PC-3 (cell line): ENCODE measurements around the gene PRDM1. TPM values are rescaled to one million over a fixed set of nuclear protein-coding genes. Genes with fewer than 3 reads are reported as not detected.

Experiments
- ATAC-seq: fragments of 200-7000 bp; cut with Tn5 transposase; 2 replicates; pipeline ENCODE4 v1.9.1; 2020; ENCODE audit warnings: mild to moderate bottlenecking, moderate library complexity
- BruUV-seq: library from RNA; stranded (reverse); fragments of 400-500 nt; replicated peaks from 2 replicates; lab custom pipeline; 2021; lab: Mats Ljungman, UMichigan
- CTCF ChIA-PET: fragments of 300-600 bp; sonication (Branson Sonifier 250); formaldehyde crosslinking; loops from one replicate; lab custom pipeline; 2022; ENCODE audit warnings: antibody characterized with exemption; lab: Charles Lee
- POLR2A ChIA-PET: fragments of 300-600 bp; sonication (Branson Sonifier 250); formaldehyde crosslinking; loops from one replicate; lab custom pipeline; 2022; ENCODE audit warnings: antibody characterized with exemption; ENCODE audit not compliant: unreplicated experiment; lab: Charles Lee
- DNase-seq: peaks from one replicate; pipeline ENCODE4 v3.0.0-alpha.2; 2015
- H2AFZ ChIP-seq: fragments of 300-600 bp; sonication (generic); 2 replicates; pipeline ENCODE4 v1.6.0; 2016; ENCODE audit warnings: antibody characterized with exemption, low read length
- H3F3A ChIP-seq: fragments of 300-600 bp; sonication (generic); one replicate; pipeline ENCODE4 v1.6.0; 2017; ENCODE audit warnings: antibody characterized with exemption, low read length, control low read depth, mild to moderate bottlenecking; ENCODE audit not compliant: unreplicated experiment
- H3K27ac ChIP-seq: fragments of 300-600 bp; sonication (generic); 2 replicates; pipeline ENCODE4 v1.5.1; 2016; ENCODE audit warnings: mild to moderate bottlenecking, low read length
- H3K27me3 ChIP-seq: fragments of 300-600 bp; sonication (generic); 2 replicates; pipeline ENCODE4 v1.6.1; 2016; ENCODE audit warnings: low read length, mixed read lengths
- H3K36me3 ChIP-seq: fragments of 300-600 bp; sonication (generic); 2 replicates; pipeline ENCODE4 v1.6.1; 2016; ENCODE audit warnings: low read depth, mixed run types, low read length, mixed read lengths
- H3K4me1 ChIP-seq: fragments of 300-600 bp; sonication (generic); 2 replicates; pipeline ENCODE4 v1.5.1; 2016; ENCODE audit warnings: low read length; ENCODE audit not compliant: insufficient read depth
- H3K4me2 ChIP-seq: fragments of 300-600 bp; sonication (generic); 2 replicates; pipeline ENCODE4 v1.6.0; 2016; ENCODE audit warnings: low read length
- H3K4me3 ChIP-seq: fragments of 300-600 bp; sonication (generic); 2 replicates; pipeline ENCODE4 v1.5.1; 2016; ENCODE audit warnings: mild to moderate bottlenecking, low read length, mixed read lengths
- H3K79me2 ChIP-seq: fragments of 300-600 bp; sonication (generic); 2 replicates; pipeline ENCODE4 v1.6.1; 2017; ENCODE audit warnings: low read length, mixed read lengths
- H3K9ac ChIP-seq: fragments of 300-600 bp; sonication (generic); 2 replicates; pipeline ENCODE4 v1.6.0; 2016; ENCODE audit warnings: mild to moderate bottlenecking, low read length
- H3K9me2 ChIP-seq: fragments of 300-600 bp; sonication (generic); replicated peaks from 2 replicates; pipeline ENCODE4 v1.6.1; 2016; ENCODE audit warnings: mixed run types, low read length, mixed read lengths
- H3K9me3 ChIP-seq: fragments of 300-600 bp; sonication (generic); 2 replicates; pipeline ENCODE4 v1.6.1; 2016; ENCODE audit warnings: low read length, mixed read lengths
- H4K20me1 ChIP-seq: fragments of 300-600 bp; sonication (generic); 2 replicates; pipeline ENCODE4 v1.6.1; 2016; ENCODE audit warnings: low read length, mixed read lengths
- CTCF ChIP-seq: fragments of 300-600 bp; sonication (generic); conservative IDR thresholded peaks from 2 replicates; pipeline ENCODE4 v1.5.1; 2017; ENCODE audit warnings: antibody characterized with exemption, low read depth, mild to moderate bottlenecking, low read length
- EZH2 ChIP-seq: fragments of 300-600 bp; sonication (generic); IDR thresholded peaks from one replicate; pipeline ENCODE4 v1.6.1; 2017; ENCODE audit warnings: antibody characterized with exemption, mild to moderate bottlenecking, low read length; ENCODE audit not compliant: unreplicated experiment
- EZH2phosphoT487 ChIP-seq: fragments of 300-600 bp; sonication (generic); IDR thresholded peaks from 2 replicates; pipeline ENCODE4 v1.6.1; 2018; ENCODE audit warnings: mild to moderate bottlenecking, antibody characterized with exemption, low read length, borderline replicate concordance
- intact Hi-C: fragments of 100-400 bp; cut with micrococcal nuclease; formaldehyde crosslinking; loops from 2 replicates; pipeline ENCODE4 v1.9.0; 2023
- total RNA-seq: library from RNA; depleted of rRNA; stranded (reverse); fragments of >200 nt; gene quantifications from 2 replicates; pipeline ENCODE4 v1.2.3, GENCODE V29; 2014

PRDM1 gene
- total RNA-seq, 1 experiment from 2014 or later, result 2.0 TPM

- ATAC-seq (no peak), DNase-seq (no peak)
- Histone ChIP-seq H2AFZ (no peak overlapping the region), H3K9me3 (no peaks in the 10 kb centered on the region), H3K36me3 (no peaks in the 10 kb centered on the region), H3K27me3 (no peaks in the 10 kb centered on the region), H3K9ac (no peak overlapping the region), H3F3A (no peaks in the 10 kb centered on the region), H3K4me2 (no peak overlapping the region), H3K79me2 (no peaks in the 10 kb centered on the region), H3K4me1 (peaks cover 4% of the 10 kb centered on the region), H3K9me2 (no peaks in the 10 kb centered on the region), H4K20me1 (no peaks in the 10 kb centered on the region), H3K4me3 (no peak overlapping the region), H3K27ac (no peak overlapping the region)
- intact Hi-C loops, result no loop called here
- ChIA-PET POLR2A (no interaction called here), CTCF (no interaction called here)
- TF ChIP-seq CTCF (no peak), EZH2phosphoT487 (no peak), EZH2 (no peak)
- BruUV-seq, result no TSS peak
Observed at GRCh38 chr6:106152952-106153351, 66.8 kb downstream of the PRDM1 start.

GRCh38 chr6:106154326-106154725 is 68.2 kb downstream of the PRDM1 start:
- Histone ChIP-seq H3K79me2 (no peaks in the 10 kb centered on the region), H3K36me3 (no peaks in the 10 kb centered on the region), H3K4me1 (peaks cover 6% of the 10 kb centered on the region), H3K9me3 (no peaks in the 10 kb centered on the region), H3K9me2 (no peaks in the 10 kb centered on the region), H3K4me2 (no peak overlapping the region), H2AFZ (no peak overlapping the region), H3K4me3 (no peak overlapping the region), H4K20me1 (no peaks in the 10 kb centered on the region), H3K9ac (no peak overlapping the region), H3K27ac (no peak overlapping the region), H3K27me3 (no peaks in the 10 kb centered on the region), H3F3A (no peaks in the 10 kb centered on the region)
- intact Hi-C loops, result no loop called here
- ATAC-seq (no peak), DNase-seq (no peak)
- CTCF ChIA-PET, result no interaction called here
- POLR2A ChIA-PET, result no interaction called here
- BruUV-seq, result no TSS peak
- TF ChIP-seq EZH2phosphoT487, result no peak
- no peak for TF ChIP-seq CTCF

- CTCF ChIA-PET, result no interaction called here
- POLR2A ChIA-PET, result no interaction called here
- no peak for ATAC-seq
- no TSS peak for BruUV-seq
- no peaks in the 10 kb centered on the region for H4K20me1 ChIP-seq
- H3K4me2 ChIP-seq, result no peak overlapping the region
- H2AFZ ChIP-seq, result no peak overlapping the region
- no peak overlapping the region for H3K27ac ChIP-seq
- H3K9ac ChIP-seq, result no peak overlapping the region
- H3K9me2 ChIP-seq, result no peaks in the 10 kb centered on the region
- intact Hi-C loops, result no loop called here
- H3K79me2 ChIP-seq, result no peaks in the 10 kb centered on the region
- peaks cover 15% of the 10 kb centered on the region for H3K4me1 ChIP-seq
- no peaks in the 10 kb centered on the region for H3F3A ChIP-seq
- DNase-seq, result no peak
- no peaks in the 10 kb centered on the region for H3K9me3 ChIP-seq
- H3K4me3 ChIP-seq, result no peak overlapping the region
- H3K27me3 ChIP-seq, result no peaks in the 10 kb centered on the region
- TF ChIP-seq EZH2, result no peak
- TF ChIP-seq CTCF, result no peak
- no peak for TF ChIP-seq EZH2phosphoT487
- H3K36me3 ChIP-seq, result no peaks in the 10 kb centered on the region
Observed at GRCh38 chr6:106155219-106155830, 69.2 kb downstream of the PRDM1 start.
